Measurements from ENCODE around the gene DNAAF9.

DNAAF9 gene

GRCh38 chr20:3410464-3410863 lies 3.0 kb upstream of the DNAAF9 start:
- no peak for TF ChIP-seq CTCF (IDR thresholded peaks at IDR 0.05)
- TF ChIP-seq ZFX (IDR thresholded peaks at IDR 0.05; ENCODE audit: borderline replicate concordance), result no peak
- no peak overlapping the region for H3K27ac ChIP-seq

- TF ChIP-seq ZFX (IDR thresholded peaks at IDR 0.05; ENCODE audit: borderline replicate concordance) (no peak), CTCF (IDR thresholded peaks at IDR 0.05) (no peak)
- H3K27ac ChIP-seq, result peak overlapping the region; percentile 73
These were observed 1.9 kb upstream of the DNAAF9 start for GRCh38 chr20:3409417-3409816.

- TF ChIP-seq CTCF (IDR thresholded peaks at IDR 0.05) (no peak), ZFX (IDR thresholded peaks at IDR 0.05; ENCODE audit: borderline replicate concordance) (no peak)
- H3K27ac ChIP-seq, result peak overlapping the region; percentile 73
These were observed 535 bp upstream of the DNAAF9 start for GRCh38 chr20:3407771-3408637.

DNA sequence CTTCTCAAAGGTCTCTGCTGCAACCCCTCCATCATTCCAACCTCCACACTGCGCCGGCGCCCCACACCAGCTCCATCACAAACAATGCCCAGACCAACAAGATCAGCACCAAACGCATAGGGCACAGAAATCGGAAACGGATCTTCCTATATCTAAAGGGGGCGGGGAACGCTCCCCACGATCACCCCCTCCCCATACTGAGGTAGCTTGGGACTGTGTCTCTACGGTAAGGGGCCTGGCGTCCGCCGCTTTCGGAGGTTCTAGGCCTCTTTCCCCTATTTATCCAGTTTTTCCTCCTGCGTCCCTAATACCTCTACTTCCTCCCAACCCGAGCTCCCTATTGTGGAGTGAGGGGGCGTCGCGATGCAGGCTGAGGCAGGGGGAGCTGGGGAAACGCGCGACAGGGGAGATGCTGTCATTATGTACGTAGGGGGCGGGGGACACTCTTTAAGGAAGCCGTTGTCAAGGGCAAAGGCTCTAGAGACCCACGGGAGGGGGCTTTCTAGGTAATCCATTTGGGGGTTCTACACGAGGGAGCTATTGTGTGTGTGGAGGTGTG lies 909 bp downstream of the DNAAF9 start:
- H3K27ac ChIP-seq, result no peak overlapping the region
- TF ChIP-seq ZFX (IDR thresholded peaks at IDR 0.05; ENCODE audit: borderline replicate concordance), result no peak
- TF ChIP-seq CTCF (IDR thresholded peaks at IDR 0.05), result no peak

DNA sequence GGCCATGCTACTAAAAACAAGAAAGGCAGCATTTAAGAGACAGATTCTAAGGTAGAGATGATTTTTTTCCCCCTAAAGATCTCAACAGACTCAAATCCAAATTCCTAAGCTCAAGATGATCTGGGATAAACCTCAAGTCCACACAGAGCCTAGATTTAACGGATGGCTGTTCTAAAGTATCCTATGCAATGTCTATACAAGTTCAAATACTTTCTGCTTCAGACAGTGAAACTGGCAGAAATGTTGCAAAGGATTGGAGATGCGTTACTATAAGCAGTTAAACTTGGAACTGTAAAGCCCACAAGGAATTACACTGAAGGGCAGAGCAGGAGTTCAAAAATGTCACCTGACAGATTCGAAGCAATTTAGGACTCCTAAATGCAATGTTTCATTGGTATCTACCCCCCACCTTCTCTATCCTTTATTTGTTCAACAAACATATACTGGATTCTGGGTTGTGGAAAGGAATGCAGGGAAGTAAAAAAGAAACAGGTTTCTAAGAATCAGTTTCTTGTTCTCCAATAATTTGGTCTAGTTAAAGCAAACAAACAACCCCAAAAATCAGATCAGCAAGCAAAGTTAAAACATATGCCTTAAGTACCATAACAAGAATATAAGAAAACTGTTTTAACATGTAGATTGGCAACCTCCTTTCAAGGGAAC lies 1.6 kb downstream of the DNAAF9 start:
- no peak overlapping the region for H3K27ac ChIP-seq
- TF ChIP-seq ZFX (IDR thresholded peaks at IDR 0.05; ENCODE audit: borderline replicate concordance), result no peak
- TF ChIP-seq CTCF (IDR thresholded peaks at IDR 0.05), result no peak

DNA sequence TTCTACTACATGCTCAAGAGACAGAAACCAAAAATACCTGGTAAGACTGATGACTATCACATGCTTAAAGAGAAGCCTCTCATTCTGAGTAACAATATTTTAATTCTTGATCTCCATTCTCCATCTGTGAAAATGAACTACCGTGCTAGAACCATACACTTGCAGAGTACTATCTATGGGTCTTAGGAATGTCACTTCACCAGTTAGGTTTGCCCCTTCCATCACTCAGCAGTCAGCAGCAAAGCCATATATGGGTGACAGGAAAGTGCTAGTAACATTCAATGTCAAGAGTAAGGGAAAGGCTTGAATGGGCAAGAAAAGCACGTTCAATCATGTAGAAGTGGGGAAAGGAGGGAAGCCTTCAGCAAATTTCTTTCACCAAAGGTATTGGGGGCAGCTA lies 2.3 kb downstream of the DNAAF9 start:
- no peak for TF ChIP-seq ZFX (IDR thresholded peaks at IDR 0.05; ENCODE audit: borderline replicate concordance)
- no peak for TF ChIP-seq CTCF (IDR thresholded peaks at IDR 0.05)
- H3K27ac ChIP-seq, result no peak overlapping the region

- TF ChIP-seq ZFX (IDR thresholded peaks at IDR 0.05; ENCODE audit: borderline replicate concordance), result no peak
- no peak for TF ChIP-seq CTCF (IDR thresholded peaks at IDR 0.05)
- no peak overlapping the region for H3K27ac ChIP-seq
These were observed 3.1 kb downstream of the DNAAF9 start for GRCh38 chr20:3404402-3404801.
